ENCODE data around the gene ZNF446. TPM values are rescaled to one million over a fixed set of nuclear protein-coding genes. Genes with fewer than 3 reads are reported as not detected.

ZNF446 gene
- total and polyA plus RNA-seq, 10 of the 15 experiments (the other 5 are each of a cell fraction or from before 2014, with no cell fraction given): 0.14 to 6.9 (median 4.1) TPM

DNA sequence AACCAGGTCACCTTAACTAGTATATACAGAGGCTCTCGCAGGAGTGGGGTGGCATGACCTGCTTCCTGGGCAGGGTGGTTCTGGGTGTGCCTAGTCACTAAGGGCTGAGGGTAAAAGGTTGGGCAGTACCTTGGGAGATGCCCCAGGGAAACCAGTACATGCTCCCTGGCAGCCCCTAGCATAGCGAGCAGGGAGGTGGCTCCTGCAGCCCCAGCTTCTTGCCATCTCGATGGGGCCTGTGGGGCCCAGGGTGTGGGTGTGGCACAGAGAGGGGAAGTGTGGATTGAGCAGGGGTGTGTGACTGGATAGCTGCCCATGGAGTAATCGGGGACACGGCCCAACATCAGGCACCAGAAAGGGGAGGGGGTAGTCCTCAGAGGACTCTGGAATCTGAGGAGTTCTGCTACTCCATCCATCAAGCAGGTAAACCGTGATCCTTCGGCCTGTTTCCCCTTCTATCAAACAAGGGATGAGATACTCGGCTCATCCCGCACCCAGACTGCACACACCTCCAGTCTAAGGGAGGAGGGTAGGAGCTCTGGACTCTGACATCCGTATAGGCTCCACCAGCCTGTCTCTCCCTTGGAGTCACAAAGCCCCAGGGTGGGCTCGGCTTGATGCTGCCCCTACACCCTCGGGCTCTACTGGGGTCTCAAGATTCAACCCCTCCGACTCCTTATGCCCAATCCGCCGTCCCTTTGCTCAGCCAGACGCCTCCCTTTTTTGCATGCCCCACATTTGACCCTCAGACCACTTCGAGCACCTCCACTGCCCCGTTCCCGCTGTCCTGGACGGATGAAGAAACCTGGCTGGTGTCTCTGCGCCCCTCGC lies 42.3 kb downstream of the ZNF446 start:
- ChIA-PET RAD21 (ENCODE audit: unreplicated experiment) (interaction anchor here (0.6 to 4.0 kb wide), 4 partner anchors 35 to 137 kb away, joined by 3 to 50 read pairs (median 14); no protein-coding TSS in a partner anchor), SMC1A (ENCODE audit: uncharacterized antibody, unreplicated experiment) (interaction anchor here (1.2 to 3.6 kb wide), 4 partner anchors 19 to 1019 kb away, joined by 3 to 43 read pairs (median 3); partner anchors contain the start of gene ZNF773), POLR2A (interaction anchor here (0.7 to 3.0 kb wide), 7 partner anchors 29 to 240 kb away, joined by 3 to 16 read pairs (median 5); partner anchors contain the start of genes CHMP2A and UBE2M), CTCF (interaction anchor here (0.9 to 4.2 kb wide), 13 partner anchors 14 to 780 kb away, joined by 3 to 67 read pairs (median 8); partner anchors contain the start of genes CHMP2A, ZNF274, ZNF497 and ZSCAN22)
- no peak for DNase-seq (ENCODE audit: low read depth, low spot score)
- Histone ChIP-seq H3K9me3 (replicated peaks; ENCODE audit: control insufficient read depth, insufficient read depth, low read length) (no peaks in the 10 kb centered on the region), H3K4me2 (ENCODE audit: control insufficient read depth, insufficient read depth) (peak overlapping the region; percentile 60), H3K27ac (ENCODE audit: control insufficient read depth, insufficient read depth) (peak overlapping the region; percentile 88), H3K4me3 (peak overlapping the region; percentile 89), H3K9ac (ENCODE audit: control insufficient read depth, insufficient read depth, low read length) (peak overlapping the region; percentile 90), H3K36me3 (ENCODE audit: control insufficient read depth in 2 of 2, insufficient read depth in 2 of 2, low read length in 1 of 2) (peaks cover 0 to 8% of the 10 kb centered on the region in 2 experiments; a peak in 3 of 4 replicates), H3K4me1 (ENCODE audit: control insufficient read depth, insufficient read depth, low read length) (peaks cover 23% of the 10 kb centered on the region), H3K27me3 (replicated peaks in 1 of 2; ENCODE audit: control insufficient read depth in 2 of 2, insufficient read depth in 2 of 2, low read length in 1 of 2) (no peaks in the 10 kb centered on the region), H3K79me2 (ENCODE audit: control insufficient read depth, insufficient read depth, low read length) (peaks cover 39% of the 10 kb centered on the region), H2AFZ (ENCODE audit: control insufficient read depth, low read depth, low read length) (no peak overlapping the region; the same call in 1 of the 2 replicates), H4K20me1 (ENCODE audit: control insufficient read depth, insufficient read depth) (no peaks in the 10 kb centered on the region)
- intact Hi-C loops (cut with micrococcal nuclease; ENCODE audit: unreplicated experiment): loop anchor here (1.0 to 5.0 kb wide), 4 partner anchors 42 to 191 kb away; partner anchors contain the start of genes MZF1, ZNF446, ZNF837 and ZSCAN22
- in situ Hi-C loops (cut with MboI): no loop called here
- ATAC-seq: no peak
- FAIRE-seq: no peak
- whole genome bisulfite sequencing (ENCODE audit: insufficient coverage, insufficient replicate concordance, low lambda C conversion rate, missing lambda C conversion rate): 3% methylated on average over 22 of the region's 22 CpGs
- no TSS peak for BruUV-seq (replicated peaks)
- TF ChIP-seq SPI1 (IDR thresholded peaks at IDR 0.05; ENCODE audit: borderline replicate concordance, insufficient read depth, low read depth, low read length): peak; percentile 51; the same call in 1 of the 2 replicates
- no peak for TF ChIP-seq SIN3A (IDR thresholded peaks at IDR 0.05; ENCODE audit: low read depth, low read length)
- TF ChIP-seq CEBPB (IDR thresholded peaks at IDR 0.05; ENCODE audit: borderline replicate concordance in 1 of 2, low read depth in 2 of 2, low read length in 2 of 2): no peak
- TF ChIP-seq BHLHE40 (IDR thresholded peaks at IDR 0.05; ENCODE audit: borderline replicate concordance in 1 of 2, low read depth in 2 of 2, low read length in 1 of 2): no peak
- TF ChIP-seq POLR2A (IDR thresholded peaks at IDR 0.05; ENCODE audit: low read depth, low read length): 0 out of 2 replicates have a peak, but pooled peaks have one; percentile 3
- TF ChIP-seq FOXM1 (IDR thresholded peaks at IDR 0.05; ENCODE audit: low read depth, low read length): no peak
- no peak for TF ChIP-seq KLF5 (IDR thresholded peaks at IDR 0.05; ENCODE audit: partially characterized antibody)
- peak; percentile 44; the same call in 1 of the 2 replicates for TF ChIP-seq POLR2AphosphoS2 (IDR thresholded peaks at IDR 0.05; ENCODE audit: low read depth, low read length)
